Neutrophil (primary cell): ENCODE results near the gene PRPF8.

Experiments used
- H3K27ac ChIP-seq: fragments of 200-600 bp; sonication (generic); 2 replicates; pipeline ENCODE4 v1.5.1; 2016; ENCODE audit warnings: mild to moderate bottlenecking, moderate library complexity
- H3K27me3 ChIP-seq: fragments of 200-600 bp; sonication (generic); 2 replicates; pipeline ENCODE4 v1.6.0; 2016; ENCODE audit warnings: mild to moderate bottlenecking
- H3K36me3 ChIP-seq: fragments of 200-600 bp; sonication (generic); 2 replicates; pipeline ENCODE4 v1.5.1; 2017
- H3K4me1 ChIP-seq, 2 experiments: fragments of 200-600 bp in 1 of 2; sonication (generic) in 1 of 2; 1 replicate in 1 of 2; 2 replicates in 1 of 2; pipeline versions ENCODE4 v1.5.1 to v1.6.1; 2013 to 2016; ENCODE audit warnings: low read depth in 1 of 2, low read length in 1 of 2, mild to moderate bottlenecking in 1 of 2, moderate library complexity in 1 of 2; ENCODE audit not compliant: control insufficient read depth in 1 of 2, insufficient read depth in 1 of 2
- H3K4me3 ChIP-seq, 2 experiments: fragments of 200-600 bp in 1 of 2; sonication (generic) in 1 of 2; 1 replicate in 1 of 2; 2 replicates in 1 of 2; pipeline ENCODE4 v1.5.1; 2013 to 2016; ENCODE audit warnings: low read depth in 1 of 2, low read length in 1 of 2, mild to moderate bottlenecking in 1 of 2, moderate library complexity in 1 of 2
- H3K9me3 ChIP-seq: fragments of 200-600 bp; sonication (generic); 2 replicates; pipeline ENCODE4 v1.5.1; 2016
- TF ChIP-seq, protein P1 (sequence below): fragments of 200-600 bp; sonication (generic); IDR thresholded peaks from 2 replicates; pipeline ENCODE4 v1.5.1; 2016; ENCODE audit warnings: antibody characterized with exemption

The PRPF8 gene

GRCh38 chr17:1647802-1648171 lies 36.9 kb downstream of the PRPF8 start:
- TF ChIP-seq, protein P1, sequence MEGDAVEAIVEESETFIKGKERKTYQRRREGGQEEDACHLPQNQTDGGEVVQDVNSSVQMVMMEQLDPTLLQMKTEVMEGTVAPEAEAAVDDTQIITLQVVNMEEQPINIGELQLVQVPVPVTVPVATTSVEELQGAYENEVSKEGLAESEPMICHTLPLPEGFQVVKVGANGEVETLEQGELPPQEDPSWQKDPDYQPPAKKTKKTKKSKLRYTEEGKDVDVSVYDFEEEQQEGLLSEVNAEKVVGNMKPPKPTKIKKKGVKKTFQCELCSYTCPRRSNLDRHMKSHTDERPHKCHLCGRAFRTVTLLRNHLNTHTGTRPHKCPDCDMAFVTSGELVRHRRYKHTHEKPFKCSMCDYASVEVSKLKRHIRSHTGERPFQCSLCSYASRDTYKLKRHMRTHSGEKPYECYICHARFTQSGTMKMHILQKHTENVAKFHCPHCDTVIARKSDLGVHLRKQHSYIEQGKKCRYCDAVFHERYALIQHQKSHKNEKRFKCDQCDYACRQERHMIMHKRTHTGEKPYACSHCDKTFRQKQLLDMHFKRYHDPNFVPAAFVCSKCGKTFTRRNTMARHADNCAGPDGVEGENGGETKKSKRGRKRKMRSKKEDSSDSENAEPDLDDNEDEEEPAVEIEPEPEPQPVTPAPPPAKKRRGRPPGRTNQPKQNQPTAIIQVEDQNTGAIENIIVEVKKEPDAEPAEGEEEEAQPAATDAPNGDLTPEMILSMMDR: no peak
- peaks cover 54 to 61% of the 10 kb centered on the region in 2 experiments for H3K4me1 ChIP-seq
- H3K4me3 ChIP-seq: peak overlapping the region; percentile 68 to 94
- peaks cover 31% of the 10 kb centered on the region for H3K27me3 ChIP-seq
- H3K9me3 ChIP-seq: no peaks in the 10 kb centered on the region
- peak overlapping the region; percentile 94 for H3K27ac ChIP-seq
- peaks cover 33% of the 10 kb centered on the region for H3K36me3 ChIP-seq

- peak overlapping the region; percentile 92 for H3K27ac ChIP-seq
- H3K27me3 ChIP-seq: peaks cover 36% of the 10 kb centered on the region
- H3K9me3 ChIP-seq: no peaks in the 10 kb centered on the region
- peaks cover 54 to 61% of the 10 kb centered on the region in 2 experiments for H3K4me1 ChIP-seq
- H3K36me3 ChIP-seq: peaks cover 19% of the 10 kb centered on the region
- TF ChIP-seq, protein P1: no peak
- peak overlapping the region; percentile 62 to 65 for H3K4me3 ChIP-seq
Observed at GRCh38 chr17:1646199-1646875, 38.3 kb downstream of the PRPF8 start.

- Histone ChIP-seq H3K36me3 (peaks cover 10% of the 10 kb centered on the region), H3K4me3 (peak within 1 kb of the TSS; percentile 62 to 65), H3K4me1 (peaks cover 54 to 61% of the 10 kb centered on the region in 2 experiments), H3K27me3 (peaks cover 36% of the 10 kb centered on the region), H3K9me3 (no peaks in the 10 kb centered on the region), H3K27ac (peak within 1 kb of the TSS; percentile 92)
- TF ChIP-seq, protein P1: no peak
Observed at GRCh38 chr17:1645207-1646171, 39.2 kb downstream of the PRPF8 start, which contains the start of gene SCARF1. TSS of gene SCARF1 (minus strand) at chr17:1645732. CDS start at chr17:1645697, 35 bp downstream.

GRCh38 chr17:1644493-1645206 lies 40.0 kb downstream of the PRPF8 start:
- H3K27ac ChIP-seq: peak overlapping the region; percentile 92
- peaks cover 36% of the 10 kb centered on the region for H3K27me3 ChIP-seq
- H3K4me3 ChIP-seq: peak overlapping the region; percentile 62 to 65
- TF ChIP-seq, protein P1: peak; percentile 38
- peaks cover 3% of the 10 kb centered on the region for H3K36me3 ChIP-seq
- H3K4me1 ChIP-seq: peaks cover 46 to 54% of the 10 kb centered on the region in 2 experiments
- H3K9me3 ChIP-seq: no peaks in the 10 kb centered on the region

- TF ChIP-seq, protein P1: no peak
- Histone ChIP-seq H3K4me3 (peak overlapping the region; percentile 62 to 65), H3K9me3 (no peaks in the 10 kb centered on the region), H3K36me3 (no peaks in the 10 kb centered on the region), H3K27me3 (peaks cover 36% of the 10 kb centered on the region), H3K27ac (peak overlapping the region; percentile 92), H3K4me1 (peaks cover 46 to 48% of the 10 kb centered on the region in 2 experiments)
Observed at GRCh38 chr17:1643999-1644492, 40.6 kb downstream of the PRPF8 start.
